ENCODE results near the gene RIPOR2. TPM values are rescaled to one million over a fixed set of nuclear protein-coding genes. Genes with fewer than 3 reads are reported as not detected.

RIPOR2 gene
- total and polyA plus RNA-seq, 11 donors = 0.76 to 14.2 (median 4.2) TPM

- WGBS, 4 donors = 75 to 79% (median 77%) methylated on average over 3 of the region's 3 CpGs
- no peak for ATAC-seq
- no peaks in the 10 kb centered on the region for H3K27me3 ChIP-seq
- no peak for DNase-seq
- H3K4me3 ChIP-seq = no peak overlapping the region
- no peak overlapping the region for H3K27ac ChIP-seq
- no peaks in the 10 kb centered on the region for H3K36me3 ChIP-seq
- H3K9me3 ChIP-seq = no peaks in the 10 kb centered on the region
- peaks cover 0 to 30% (median 0%) of the 10 kb centered on the region in 12 donors for H3K4me1 ChIP-seq
- TF ChIP-seq, protein P1, sequence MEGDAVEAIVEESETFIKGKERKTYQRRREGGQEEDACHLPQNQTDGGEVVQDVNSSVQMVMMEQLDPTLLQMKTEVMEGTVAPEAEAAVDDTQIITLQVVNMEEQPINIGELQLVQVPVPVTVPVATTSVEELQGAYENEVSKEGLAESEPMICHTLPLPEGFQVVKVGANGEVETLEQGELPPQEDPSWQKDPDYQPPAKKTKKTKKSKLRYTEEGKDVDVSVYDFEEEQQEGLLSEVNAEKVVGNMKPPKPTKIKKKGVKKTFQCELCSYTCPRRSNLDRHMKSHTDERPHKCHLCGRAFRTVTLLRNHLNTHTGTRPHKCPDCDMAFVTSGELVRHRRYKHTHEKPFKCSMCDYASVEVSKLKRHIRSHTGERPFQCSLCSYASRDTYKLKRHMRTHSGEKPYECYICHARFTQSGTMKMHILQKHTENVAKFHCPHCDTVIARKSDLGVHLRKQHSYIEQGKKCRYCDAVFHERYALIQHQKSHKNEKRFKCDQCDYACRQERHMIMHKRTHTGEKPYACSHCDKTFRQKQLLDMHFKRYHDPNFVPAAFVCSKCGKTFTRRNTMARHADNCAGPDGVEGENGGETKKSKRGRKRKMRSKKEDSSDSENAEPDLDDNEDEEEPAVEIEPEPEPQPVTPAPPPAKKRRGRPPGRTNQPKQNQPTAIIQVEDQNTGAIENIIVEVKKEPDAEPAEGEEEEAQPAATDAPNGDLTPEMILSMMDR (IDR thresholded peaks at IDR 0.05) = no peak
- TF ChIP-seq POLR2A (IDR thresholded peaks at IDR 0.05) = no peak
- intact Hi-C loops (cut with DNase I) = no loop called here
These were observed 48.1 kb downstream of the RIPOR2 start for GRCh38 chr6:24887545-24888140.

DNA sequence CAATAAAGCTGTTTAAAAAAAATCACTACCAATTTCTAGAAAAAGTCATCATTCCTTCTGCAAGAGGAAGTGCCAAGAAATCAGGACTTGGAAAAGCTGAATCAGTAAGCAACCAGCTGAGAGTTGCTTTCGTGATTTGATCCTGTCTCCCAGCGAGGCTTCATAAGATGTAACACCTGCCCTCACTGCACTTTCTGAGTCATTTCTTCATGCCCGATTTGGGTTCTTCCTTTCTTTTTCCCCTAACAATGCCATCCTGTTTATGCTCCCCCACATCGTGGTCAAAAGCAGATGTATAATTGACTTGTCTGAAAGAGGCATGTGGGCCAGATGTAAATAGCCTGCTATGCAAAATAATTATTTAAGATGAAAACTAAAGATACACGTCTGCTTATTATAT lies 52.1 kb downstream of the RIPOR2 start:
- WGBS, 4 donors = 74 to 85% (median 80%) methylated on average over 5 of the region's 5 CpGs
- no peak overlapping the region for H3K27ac ChIP-seq
- no peak for DNase-seq

GRCh38 chr6:24882835-24883555 lies 52.8 kb downstream of the RIPOR2 start:
- 77 to 86% (median 83%) methylated on average over 7 of the region's 7 CpGs for WGBS, 4 donors
- Histone ChIP-seq H3K27me3 (no peaks in the 10 kb centered on the region), H3K9me3 (peaks cover 0 to 3% (median 0%) of the 10 kb centered on the region in 12 donors), H3K4me1 (peaks cover 0 to 22% (median 0%) of the 10 kb centered on the region in 12 donors), H3K36me3 (no peaks in the 10 kb centered on the region), H3K4me3 (no peak overlapping the region), H3K27ac (no peak overlapping the region)
- no peak for DNase-seq
- no peak for ATAC-seq
- TF ChIP-seq, protein P1 (IDR thresholded peaks at IDR 0.05) = no peak
- no peak for TF ChIP-seq POLR2A (IDR thresholded peaks at IDR 0.05)
- intact Hi-C loops (cut with DNase I) = no loop called here

More for the DNA sequence above, 52.1 kb downstream of the RIPOR2 start:
- no peak overlapping the region for H3K4me3 ChIP-seq
- H3K36me3 ChIP-seq = no peaks in the 10 kb centered on the region
- TF ChIP-seq, protein P1 (IDR thresholded peaks at IDR 0.05) = no peak
- TF ChIP-seq POLR2A (IDR thresholded peaks at IDR 0.05) = no peak
- intact Hi-C loops (cut with DNase I) = no loop called here
- H3K27me3 ChIP-seq = no peaks in the 10 kb centered on the region
- H3K4me1 ChIP-seq = peaks cover 0 to 24% (median 0%) of the 10 kb centered on the region in 12 donors
- no peak for ATAC-seq
- no peaks in the 10 kb centered on the region for H3K9me3 ChIP-seq

- no peak for DNase-seq
- Histone ChIP-seq H3K4me1 (peaks cover 0 to 15% (median 0%) of the 10 kb centered on the region in 12 donors), H3K9me3 (peaks cover 0 to 10% (median 0%) of the 10 kb centered on the region in 12 donors), H3K36me3 (no peaks in the 10 kb centered on the region), H3K27ac (no peak overlapping the region), H3K27me3 (no peaks in the 10 kb centered on the region), H3K4me3 (no peak overlapping the region)
- whole genome bisulfite sequencing, 4 donors = 80 to 87% (median 85%) methylated on average over 3 of the region's 3 CpGs
- ATAC-seq = no peak
- TF ChIP-seq, protein P1 (IDR thresholded peaks at IDR 0.05) = no peak
- no peak for TF ChIP-seq POLR2A (IDR thresholded peaks at IDR 0.05)
- intact Hi-C loops (cut with DNase I) = no loop called here
These were observed 53.5 kb downstream of the RIPOR2 start for GRCh38 chr6:24882295-24882694.
